Neural cell (in vitro differentiated cells): ENCODE measurements around the gene CARD19.

Experiments used
- CTCF ChIP-seq: fragments of 450-650 bp; IDR thresholded peaks from 2 replicates; pipeline ENCODE4 v1.5.1; 2014; ENCODE audit warnings: antibody characterized with exemption, mild to moderate bottlenecking, moderate library complexity; ENCODE audit not compliant: poor library complexity, severe bottlenecking
- EP300 ChIP-seq: fragments of 450-650 bp; conservative IDR thresholded peaks from 2 replicates; pipeline ENCODE4 v1.6.1; 2014; ENCODE audit warnings: antibody characterized with exemption, mild to moderate bottlenecking, moderate library complexity; ENCODE audit not compliant: poor library complexity, severe bottlenecking
- EZH2 ChIP-seq: fragments of 200-600, 300-800 bp; shearing (Covaris generic), sonication (generic); IDR thresholded peaks from 2 replicates; pipeline ENCODE4 v1.6.1; 2014; ENCODE audit warnings: antibody characterized with exemption, low read length, borderline replicate concordance, mild to moderate bottlenecking; ENCODE audit not compliant: insufficient read depth, poor library complexity, severe bottlenecking
- REST ChIP-seq: IDR thresholded peaks from 2 replicates; pipeline ENCODE4 v1.6.1; 2012; ENCODE audit warnings: borderline replicate concordance
- SMC3 ChIP-seq: fragments of 450-650 bp; conservative IDR thresholded peaks from 2 replicates; pipeline ENCODE4 v1.6.1; 2014; ENCODE audit warnings: antibody characterized with exemption, mild to moderate bottlenecking, moderate library complexity; ENCODE audit not compliant: poor library complexity
- TAF1 ChIP-seq: IDR thresholded peaks from 2 replicates; pipeline ENCODE4 v1.6.1; 2012; ENCODE audit warnings: low read depth

- no peak for TF ChIP-seq EZH2
- no peak for TF ChIP-seq CTCF
- no peak for TF ChIP-seq EP300
- TF ChIP-seq TAF1 = no peak
- TF ChIP-seq REST = no peak
- TF ChIP-seq SMC3 = no peak
These were observed 33.3 kb downstream of the CARD19 start for GRCh38 chr9:93129286-93129685.
